Renal cortex interstitium (tissue), 11 donors: ENCODE measurements around the gene CPA5. TPM values are rescaled to one million over a fixed set of nuclear protein-coding genes. Genes with fewer than 3 reads are reported as not detected.
"Not testable (repeated sequence)": the region's sequence is repeated elsewhere in the genome, so short reads cannot be mapped to it uniquely, and the experiment has no call there.

Experiments
- DNase-seq, 11 donors: peaks; one replicate each; pipeline ENCODE4 v3.0.0-alpha.2; 2013; ENCODE audit warnings: low read depth in 9 of 11, low spot score in 4 of 11; ENCODE audit errors: extremely low read depth in 1 of 11
- polyA plus RNA-seq, 3 donors: library from polyadenylated mRNA; unstranded; fragments of 120-200 nt; gene quantifications; one replicate each; pipeline ENCODE4 v1.2.1, GENCODE V29; 2013; ENCODE audit not compliant: insufficient read length in 3 of 3

Gene CPA5
- polyA plus RNA-seq, 3 donors = 0.23 to 0.36 (median 0.29) TPM

DNA sequence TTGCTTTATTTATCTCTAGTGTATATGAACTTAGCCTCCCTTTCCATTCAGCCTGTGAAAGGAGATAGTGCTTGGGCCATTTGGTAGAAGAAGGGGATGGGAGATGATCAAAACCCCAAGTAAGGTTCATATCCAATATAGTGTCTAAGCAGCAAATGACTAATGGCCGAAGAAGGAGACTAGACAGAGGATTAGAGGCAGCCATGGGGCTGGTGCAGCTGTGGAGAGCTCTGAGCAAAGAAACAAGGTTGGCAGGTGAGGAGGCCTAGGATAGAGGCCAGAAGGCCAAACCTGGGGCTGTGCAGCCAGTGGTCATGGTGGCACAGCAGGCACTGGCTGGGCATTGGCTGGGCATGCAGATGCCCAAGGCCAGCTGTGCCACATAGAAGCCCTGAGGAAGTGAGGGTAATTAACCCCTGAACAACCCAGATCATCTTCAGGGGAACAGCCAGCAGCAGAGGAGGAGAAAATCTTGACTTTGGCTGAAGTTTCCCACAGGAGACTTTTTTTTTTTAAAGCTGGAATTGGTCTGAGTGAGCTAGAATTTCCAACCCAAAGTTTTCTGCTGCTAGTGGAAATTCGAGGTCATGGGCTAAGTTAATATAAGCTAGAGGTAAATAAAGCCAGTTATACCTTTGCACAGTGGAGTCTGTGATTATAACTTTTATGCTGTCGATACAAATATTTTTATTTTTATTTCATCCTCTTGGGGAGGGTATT, 25.4 kb downstream of the CPA5 start:
- DNase-seq = no peak

DNA sequence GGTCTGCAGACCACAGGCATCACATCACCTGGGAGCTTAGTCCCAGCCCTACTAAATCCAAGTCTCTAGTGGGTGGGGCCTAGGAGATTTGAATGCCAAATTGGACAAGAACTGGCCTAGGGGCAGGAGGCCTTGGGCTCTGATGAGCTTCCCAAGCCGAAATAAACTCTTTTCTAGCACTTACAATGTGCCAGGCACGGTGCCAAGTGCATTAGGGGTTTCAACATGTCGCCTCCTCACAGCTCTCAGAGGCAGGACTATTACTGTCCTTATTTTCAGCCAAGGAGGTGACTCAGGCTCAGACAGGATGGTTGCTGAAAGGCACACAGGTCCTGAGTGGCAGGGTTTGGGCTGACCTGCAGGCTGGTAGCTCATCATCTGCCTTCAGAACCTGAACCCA, 26.4 kb downstream of the CPA5 start:
- DNase-seq = no peak

DNA sequence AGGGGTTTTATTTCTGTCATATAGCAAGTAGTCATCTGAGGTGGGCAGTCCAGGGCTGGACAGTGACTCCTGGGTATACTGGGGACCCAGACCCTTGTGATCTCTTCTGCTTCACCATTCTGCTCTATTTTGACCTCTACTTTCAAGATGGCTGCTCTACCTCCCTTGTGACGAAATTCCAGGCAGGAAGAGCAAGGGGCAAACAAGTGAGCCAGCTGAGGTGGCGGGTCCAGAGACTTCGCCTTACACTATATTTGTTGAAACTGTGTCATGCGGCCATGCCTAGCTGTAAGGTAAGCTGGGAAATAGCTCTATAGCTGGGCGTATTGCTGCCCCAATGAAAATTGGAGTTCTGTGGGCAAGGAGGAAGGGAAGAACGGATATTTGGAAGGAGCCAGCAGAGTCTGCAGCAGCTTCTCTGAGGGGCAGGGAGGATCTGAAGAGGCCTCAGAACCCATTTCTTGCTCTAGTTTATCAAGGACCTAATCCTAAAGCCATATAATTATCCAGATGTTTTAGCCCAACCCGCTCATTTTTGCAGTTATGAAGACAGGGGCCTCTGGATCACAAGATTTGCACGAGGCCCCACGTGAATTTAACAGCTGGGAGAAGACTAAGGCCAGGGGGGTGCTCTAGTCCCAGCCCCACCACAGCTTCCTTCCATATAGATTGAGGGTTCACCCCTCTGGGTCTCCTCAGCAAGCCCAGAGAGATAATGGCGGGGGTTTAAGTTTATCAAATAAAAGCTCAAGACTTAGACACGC, 28.0 kb downstream of the CPA5 start:
- no peak for DNase-seq

DNA sequence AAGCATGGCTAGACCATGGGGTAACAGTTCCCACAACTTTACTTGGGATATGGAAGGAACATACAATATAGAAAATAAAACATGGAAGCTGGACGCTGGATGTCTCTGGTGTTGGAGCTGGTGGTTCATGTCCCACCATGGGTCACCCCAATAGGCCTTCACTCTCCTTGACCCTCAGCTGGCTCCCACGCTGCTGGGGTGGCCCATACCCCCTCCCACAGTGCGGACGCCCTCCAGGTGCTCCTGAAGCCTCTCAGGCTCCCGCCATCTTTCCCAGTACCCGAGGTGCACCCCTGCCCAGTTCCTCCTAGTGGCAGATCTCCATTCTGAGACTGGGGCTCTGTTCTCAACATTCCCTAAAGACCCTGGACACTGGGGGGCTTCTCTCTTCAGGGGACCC, 29.9 kb downstream of the CPA5 start:
- DNase-seq = no peak

DNA sequence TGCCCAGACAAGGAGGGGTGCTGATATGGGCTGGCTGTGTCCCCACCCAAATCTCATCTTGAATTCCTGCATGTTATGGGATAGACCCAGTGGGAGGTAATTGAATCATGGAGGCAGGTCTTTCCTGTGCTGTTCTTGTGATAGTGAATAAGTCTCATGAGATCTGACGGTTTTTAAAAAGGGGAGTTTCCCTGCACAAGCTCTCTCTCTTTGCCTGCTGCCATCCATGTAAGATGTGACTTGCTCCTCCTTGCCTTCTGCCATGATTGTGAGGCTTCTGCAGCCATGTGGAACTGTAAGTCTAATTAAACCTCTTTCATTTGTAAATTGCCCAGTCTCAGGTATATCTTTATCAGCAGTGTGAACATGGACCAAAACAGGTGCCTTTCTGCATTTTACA, 31.8 kb downstream of the CPA5 start:
- not testable (repeated sequence) for DNase-seq

DNA sequence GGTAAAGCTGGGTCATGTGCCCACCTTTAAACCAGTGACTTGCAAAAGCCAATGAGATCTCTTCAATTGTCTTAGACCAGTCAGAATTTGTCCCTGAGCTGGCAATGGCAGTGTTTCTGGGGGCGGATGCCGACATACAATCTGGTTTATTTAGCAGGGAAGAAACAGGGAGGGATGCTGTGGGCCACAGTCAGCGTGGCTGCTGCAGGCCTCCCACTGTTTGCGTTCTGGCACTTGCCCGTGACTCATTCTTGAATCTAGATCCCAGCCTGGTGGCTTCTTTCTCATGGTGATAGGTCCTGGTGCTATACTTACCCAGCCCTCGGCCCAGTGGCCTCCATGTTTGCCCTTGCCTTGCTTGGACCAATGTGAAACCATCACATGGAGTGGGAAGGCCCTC, 32.6 kb downstream of the CPA5 start:
- DNase-seq = no peak

DNA sequence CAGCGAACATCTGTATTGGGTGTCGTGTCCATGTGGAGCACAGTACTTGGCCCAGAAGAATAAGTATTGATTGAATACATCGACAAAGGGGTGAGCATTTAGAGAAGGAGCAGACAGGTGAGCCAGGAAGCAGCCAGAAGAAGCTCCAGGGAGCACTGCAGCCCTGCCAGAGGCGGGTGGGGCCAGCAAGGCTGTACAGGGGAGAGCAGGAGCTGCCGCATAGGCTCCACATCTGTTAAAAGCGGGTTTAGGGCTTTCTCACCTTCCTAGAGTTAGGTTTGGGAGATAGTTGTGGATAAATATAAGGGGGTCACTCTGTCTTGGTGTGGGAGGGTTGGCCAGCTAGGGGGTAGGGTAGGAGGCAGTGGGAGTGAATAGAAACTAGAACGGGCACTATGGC, 34.4 kb downstream of the CPA5 start:
- no peak for DNase-seq

DNA sequence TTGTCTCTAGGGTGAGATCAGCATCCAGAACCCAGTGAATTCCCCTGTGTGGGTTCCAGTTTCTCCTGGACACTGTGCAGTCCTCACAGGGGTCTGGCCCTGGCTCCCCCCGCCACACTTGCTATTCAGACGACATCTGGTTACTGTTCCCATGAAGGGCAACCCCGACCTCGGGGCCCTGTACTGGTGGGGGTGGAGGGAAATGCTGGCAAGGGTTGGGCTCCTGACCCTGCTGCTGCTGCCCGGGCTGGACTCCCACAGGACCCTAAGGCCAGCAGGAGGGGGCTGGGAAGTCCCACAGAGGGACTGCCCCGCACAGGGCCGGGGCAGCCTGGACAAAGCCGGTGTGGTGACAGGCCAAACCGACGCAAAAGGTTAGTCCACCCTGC, 34.9 kb downstream of the CPA5 start:
- no peak for DNase-seq

DNA sequence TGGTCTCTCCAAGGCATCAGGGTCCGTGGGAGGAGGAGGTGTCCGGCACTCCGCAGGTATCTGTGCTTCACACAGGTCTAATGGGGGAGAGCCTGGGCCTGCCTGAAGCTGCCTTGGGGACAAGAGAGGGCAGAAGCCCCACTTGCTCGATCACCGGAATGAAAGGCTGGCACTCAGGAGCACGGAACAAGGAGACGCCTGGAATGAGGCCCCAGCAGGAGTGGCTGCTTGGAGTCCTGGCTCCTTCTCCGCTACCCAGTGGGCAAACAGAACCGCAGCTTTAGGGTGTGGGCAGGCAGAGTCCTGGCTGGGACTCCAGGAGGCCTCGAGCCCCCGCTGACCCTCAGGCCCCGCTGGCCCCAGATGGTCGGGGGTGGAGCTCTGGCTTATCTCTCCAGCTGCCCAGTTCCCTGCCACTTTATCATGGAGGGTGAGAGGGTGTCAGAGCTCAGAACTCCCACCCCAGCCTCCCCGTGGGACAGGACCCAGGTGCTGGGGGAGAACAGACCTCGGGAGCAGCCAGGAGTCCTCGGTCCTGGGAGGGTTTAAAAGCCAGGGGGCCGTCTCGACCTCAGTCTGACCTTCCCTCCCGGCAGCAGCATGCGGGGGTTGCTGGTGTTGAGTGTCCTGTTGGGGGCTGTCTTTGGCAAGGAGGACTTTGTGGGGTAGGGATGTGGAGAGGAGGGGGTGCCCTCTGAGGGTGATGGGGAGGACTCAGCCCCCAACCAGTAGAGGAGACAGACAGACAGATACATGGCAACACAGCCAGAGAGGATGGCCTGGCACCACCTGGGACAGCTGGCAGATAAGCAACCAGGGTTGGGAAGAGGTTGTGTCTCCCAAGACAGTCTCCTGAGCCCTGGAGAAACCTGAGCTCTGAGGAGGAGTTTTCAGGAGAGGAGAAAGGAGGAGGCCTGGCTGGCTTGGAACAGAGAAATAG, 35.6 kb downstream of the CPA5 start, which contains the start of gene CPA1:
Gene CPA1 (plus strand): TSS at position 574 of the 940 bp plus-strand sequence. CDS start 27 bp downstream, at position 601.
- DNase-seq = no peak

DNA sequence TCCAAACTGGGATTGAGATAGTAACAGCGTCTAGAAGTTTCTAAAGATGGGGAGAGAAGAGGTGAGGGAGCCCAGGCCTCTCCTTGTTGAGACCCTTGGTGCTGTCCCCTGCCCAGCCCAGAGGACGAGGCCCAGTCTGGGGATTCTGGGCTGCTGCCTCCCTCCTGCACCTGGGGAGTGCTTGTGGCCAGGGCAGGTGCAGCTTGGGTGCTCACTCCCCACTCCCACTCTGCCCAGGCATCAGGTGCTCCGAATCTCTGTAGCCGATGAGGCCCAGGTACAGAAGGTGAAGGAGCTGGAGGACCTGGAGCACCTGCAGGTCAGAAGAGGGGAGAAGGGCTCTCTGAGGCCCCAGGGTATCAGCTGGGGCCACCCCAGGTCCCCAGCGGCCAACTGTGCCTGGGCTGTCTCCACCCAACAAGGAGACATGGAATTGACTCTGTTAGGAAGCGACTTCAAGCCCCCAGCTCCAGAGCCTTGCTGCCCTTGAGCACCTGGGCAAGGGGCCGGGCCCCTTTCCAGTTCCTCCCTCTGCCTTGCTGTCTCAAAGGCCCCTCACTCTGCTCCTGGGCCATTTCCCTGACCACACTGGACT, 36.3 kb downstream of the CPA5 start:
- DNase-seq = no peak

DNA sequence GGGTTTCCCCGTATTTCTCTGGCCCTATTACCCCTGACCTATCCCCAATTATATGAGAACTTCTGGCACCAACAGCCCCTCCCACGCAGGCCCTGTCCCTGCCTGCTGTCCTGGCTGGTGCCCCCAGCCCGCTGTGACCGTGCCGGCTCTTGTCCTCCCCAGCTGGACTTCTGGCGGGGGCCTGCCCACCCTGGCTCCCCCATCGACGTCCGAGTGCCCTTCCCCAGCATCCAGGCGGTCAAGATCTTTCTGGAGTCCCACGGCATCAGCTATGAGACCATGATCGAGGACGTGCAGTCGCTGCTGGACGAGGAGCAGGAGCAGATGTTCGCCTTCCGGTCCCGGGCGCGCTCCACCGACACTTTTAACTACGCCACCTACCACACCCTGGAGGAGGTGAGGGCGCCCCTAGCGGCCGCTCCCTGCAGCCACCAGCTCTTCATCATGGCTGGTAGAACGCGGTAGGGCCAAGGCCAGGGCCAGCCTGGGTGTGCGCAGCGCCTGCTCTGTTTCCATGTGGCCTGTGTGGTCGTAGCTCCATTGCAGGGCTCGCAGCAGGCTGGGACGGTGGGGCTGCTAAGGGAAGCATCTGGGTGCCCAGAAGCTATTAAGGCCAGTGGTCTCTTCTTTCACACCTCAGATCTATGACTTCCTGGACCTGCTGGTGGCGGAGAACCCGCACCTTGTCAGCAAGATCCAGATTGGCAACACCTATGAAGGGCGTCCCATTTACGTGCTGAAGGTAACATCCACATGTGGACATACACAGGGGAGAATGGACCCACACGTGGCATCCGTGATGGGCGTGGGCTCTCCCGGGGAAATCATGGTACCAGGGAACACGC, 37.1 kb downstream of the CPA5 start:
- no peak for DNase-seq

DNA sequence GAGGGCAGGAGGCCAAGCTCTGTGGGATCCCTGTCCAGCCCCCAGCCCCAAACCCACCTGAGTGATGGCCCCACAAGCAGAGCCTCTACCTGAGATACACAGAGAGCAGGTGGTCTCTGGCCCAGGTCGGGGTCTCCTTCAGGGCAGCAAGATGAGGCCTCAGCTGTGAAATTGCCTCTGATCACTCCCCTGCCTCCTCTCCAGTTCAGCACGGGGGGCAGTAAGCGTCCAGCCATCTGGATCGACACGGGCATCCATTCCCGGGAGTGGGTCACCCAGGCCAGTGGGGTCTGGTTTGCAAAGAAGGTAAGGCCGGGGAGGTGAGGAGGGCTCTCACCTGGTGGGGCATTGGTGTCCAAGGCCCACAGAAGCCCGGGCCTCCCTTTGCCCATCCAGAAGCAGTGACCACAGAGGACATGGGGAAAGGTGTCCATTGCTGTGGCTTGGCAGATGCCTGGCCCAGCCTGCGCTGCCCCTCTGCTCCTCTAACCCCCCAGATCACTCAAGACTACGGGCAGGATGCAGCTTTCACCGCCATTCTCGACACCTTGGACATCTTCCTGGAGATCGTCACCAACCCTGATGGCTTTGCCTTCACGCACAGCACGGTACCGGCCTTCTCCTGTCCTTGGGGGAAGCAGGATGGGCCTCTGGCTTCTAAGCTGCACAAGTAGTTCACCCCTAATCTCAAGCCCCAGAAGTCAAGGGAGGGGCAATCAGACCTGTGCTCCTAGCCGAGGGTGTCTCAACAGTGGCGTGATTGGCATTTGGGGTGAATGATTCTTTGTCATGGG, 38.8 kb downstream of the CPA5 start:
- no peak for DNase-seq

DNA sequence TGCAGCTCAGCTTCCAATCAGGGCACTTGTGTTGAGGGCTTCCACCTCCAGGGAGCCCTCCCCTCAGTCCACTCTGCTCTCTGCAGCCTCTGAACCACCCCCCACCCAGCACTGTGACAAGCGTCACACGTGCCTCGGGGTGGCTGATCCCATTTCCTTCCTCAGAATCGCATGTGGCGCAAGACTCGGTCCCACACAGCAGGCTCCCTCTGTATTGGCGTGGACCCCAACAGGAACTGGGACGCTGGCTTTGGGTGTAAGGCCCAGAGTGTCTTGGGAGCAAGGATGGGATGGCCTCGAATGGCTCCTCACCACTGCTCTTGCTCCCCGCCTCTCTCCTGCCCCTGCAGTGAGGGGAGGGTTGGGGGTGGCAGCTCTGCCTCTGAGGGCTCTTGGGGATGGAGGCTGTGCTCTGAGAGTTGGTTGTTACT, 39.8 kb downstream of the CPA5 start:
- DNase-seq = no peak

DNA sequence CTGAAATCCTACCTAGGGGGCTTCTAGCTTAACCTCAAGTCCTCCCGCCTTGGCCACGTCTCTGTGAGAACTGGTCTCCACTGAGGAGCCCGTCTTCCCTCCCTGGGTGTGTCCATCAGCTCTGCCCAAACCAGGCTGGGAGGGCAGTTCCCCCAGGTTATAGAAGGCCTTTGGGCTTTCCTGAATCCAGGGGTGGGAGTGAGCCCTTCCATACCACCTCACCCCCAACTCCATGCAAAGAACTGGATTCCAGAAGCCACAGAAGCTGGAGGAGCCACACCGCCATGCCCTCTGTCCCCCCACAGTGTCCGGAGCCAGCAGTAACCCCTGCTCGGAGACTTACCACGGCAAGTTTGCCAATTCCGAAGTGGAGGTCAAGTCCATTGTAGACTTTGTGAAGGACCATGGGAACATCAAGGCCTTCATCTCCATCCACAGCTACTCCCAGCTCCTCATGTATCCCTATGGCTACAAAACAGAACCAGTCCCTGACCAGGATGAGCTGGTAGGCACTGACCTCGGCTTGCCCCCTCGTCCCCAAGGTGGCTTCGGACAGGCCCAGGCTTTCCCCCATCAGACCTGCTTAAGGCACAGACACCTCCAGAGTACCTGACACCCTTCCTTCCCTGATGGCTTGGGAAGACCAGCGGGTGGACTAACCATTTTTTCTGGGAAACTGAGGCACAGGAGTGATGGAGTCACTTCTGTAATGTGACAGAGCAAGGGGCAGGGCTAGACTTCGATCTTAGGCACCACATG, 40.4 kb downstream of the CPA5 start:
- no peak for DNase-seq

DNA sequence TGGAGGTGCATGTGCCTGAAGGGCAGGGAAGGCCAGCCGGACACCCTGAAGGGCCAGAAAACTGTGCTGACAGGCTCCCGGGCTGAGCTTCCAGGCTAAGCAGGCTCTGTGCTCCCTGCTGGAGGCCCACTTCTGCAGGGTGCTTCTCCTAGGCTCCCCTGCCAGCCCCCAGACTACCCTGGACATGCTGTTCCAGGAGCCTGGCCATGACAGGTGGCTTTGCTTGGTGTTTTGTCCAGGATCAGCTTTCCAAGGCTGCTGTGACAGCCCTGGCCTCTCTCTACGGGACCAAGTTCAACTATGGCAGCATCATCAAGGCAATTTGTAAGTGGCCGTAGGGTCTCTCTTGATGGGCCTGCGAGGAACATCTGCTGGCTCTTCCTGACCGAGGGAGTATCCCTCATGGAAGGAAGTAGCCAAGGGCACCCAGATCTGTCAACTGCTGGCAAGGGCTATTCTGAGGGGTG, 41.0 kb downstream of the CPA5 start:
- no peak for DNase-seq

DNA sequence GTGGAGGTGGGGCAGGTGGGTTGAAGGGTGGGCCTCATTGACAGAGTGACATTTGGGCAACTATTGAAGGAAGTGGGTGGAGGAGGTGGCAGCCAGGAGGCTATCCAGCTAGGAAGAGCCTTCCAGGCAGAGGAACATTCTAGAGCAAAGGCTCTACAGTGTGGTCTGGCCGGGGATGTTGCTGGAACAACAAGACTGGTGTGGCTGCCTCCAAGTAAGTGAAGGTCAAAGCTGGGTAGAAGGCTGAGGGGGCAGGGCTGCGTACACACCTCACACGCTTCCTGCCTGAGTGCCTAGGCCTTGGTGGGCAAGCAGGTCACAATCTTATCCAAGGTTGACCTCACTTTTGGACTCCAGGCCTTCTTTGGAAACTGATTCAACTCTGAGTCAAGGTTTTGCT, 42.3 kb downstream of the CPA5 start:
- DNase-seq = no peak

DNA sequence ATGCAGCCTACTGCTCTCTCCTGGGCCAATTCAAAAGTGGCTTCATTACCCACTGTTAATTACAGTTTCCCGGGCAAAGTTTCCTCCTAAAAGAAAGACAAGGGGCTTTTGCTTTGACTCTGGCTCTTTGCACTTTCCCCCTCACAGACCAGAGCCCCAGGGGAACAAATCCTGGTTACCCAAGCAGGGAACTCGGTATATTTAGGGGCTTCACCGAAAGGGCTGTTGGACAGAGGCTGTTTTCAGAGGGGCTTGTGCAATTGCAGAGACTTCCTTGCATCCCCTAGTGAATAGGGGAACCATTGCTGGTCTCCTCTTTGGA, 42.7 kb downstream of the CPA5 start:
- DNase-seq = no peak
